ENCODE data around the gene PHF2.

Gene PHF2

DNA sequence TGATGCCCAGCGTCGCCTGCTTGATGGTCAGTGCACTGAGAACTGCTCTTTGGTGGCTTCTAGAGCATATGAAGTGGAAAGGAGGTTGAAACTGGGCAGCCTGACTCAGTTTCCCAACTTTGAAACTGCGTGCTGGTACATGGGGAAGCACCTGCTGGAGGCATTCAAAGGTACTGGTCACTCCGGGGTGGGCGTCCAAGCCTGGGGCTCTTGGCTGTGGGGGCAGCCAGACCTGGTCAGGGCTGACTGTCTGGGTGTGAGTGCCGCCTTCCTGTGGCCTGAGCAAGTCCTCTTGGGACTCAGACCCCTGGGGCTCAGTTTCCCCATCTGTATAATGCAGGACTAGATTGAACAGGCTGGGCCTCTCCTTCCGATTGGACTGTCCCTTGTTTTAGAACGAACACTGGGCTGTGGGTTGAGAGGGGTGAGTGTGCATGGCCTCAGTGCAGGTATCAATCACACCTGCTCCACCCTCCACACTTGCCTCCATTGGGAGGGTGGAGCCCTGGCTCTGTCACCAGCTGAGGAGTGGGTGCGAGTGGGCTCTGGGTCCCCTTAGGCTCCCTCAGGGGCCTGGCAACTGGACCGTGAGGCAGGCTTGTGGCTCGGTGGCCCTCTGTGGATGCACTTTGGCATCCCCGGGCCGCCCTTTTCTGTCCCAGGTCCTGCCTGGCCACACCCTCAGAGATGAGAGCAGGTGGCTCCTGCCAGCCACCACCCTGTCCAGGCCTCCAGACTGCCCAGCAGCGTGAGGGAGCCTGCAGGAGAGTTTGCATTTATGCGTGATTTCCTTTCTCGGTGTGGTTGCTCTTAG, 80.2 kb downstream of the PHF2 start:
- no peaks in the 10 kb centered on the region for H3K27me3 Mint-ChIP-seq
- H3K4me1 Mint-ChIP-seq = no peaks in the 10 kb centered on the region
- ATAC-seq (ENCODE audit: low read depth) (no peak), DNase-seq (ENCODE audit: low spot score in 2 of 2) (no peak)
- H3K36me3 Mint-ChIP-seq = peaks cover 25% of the 10 kb centered on the region
- no peaks in the 10 kb centered on the region for H3K9me3 Mint-ChIP-seq
- no peak overlapping the region for H3K27ac Mint-ChIP-seq
- H3K4me3 Mint-ChIP-seq = no peak overlapping the region

- ATAC-seq (ENCODE audit: low read depth) (no peak), DNase-seq (ENCODE audit: low spot score in 2 of 2) (no peak)
- Mint-ChIP-seq H3K9me3 (no peaks in the 10 kb centered on the region), H3K27ac (no peak overlapping the region), H3K27me3 (no peaks in the 10 kb centered on the region), H3K36me3 (peaks cover 20% of the 10 kb centered on the region), H3K4me3 (no peak overlapping the region), H3K4me1 (no peaks in the 10 kb centered on the region)
Observed at GRCh38 chr9:93657331-93658111, 81.1 kb downstream of the PHF2 start.

- Mint-ChIP-seq H3K4me3 (no peak overlapping the region), H3K27me3 (no peaks in the 10 kb centered on the region), H3K9me3 (no peaks in the 10 kb centered on the region), H3K4me1 (no peaks in the 10 kb centered on the region), H3K36me3 (peaks cover 13% of the 10 kb centered on the region), H3K27ac (no peak overlapping the region)
- DNase-seq (ENCODE audit: low spot score in 2 of 2) (no peak), ATAC-seq (ENCODE audit: low read depth) (no peak)
Observed at GRCh38 chr9:93658184-93658925, 82.0 kb downstream of the PHF2 start.

DNA sequence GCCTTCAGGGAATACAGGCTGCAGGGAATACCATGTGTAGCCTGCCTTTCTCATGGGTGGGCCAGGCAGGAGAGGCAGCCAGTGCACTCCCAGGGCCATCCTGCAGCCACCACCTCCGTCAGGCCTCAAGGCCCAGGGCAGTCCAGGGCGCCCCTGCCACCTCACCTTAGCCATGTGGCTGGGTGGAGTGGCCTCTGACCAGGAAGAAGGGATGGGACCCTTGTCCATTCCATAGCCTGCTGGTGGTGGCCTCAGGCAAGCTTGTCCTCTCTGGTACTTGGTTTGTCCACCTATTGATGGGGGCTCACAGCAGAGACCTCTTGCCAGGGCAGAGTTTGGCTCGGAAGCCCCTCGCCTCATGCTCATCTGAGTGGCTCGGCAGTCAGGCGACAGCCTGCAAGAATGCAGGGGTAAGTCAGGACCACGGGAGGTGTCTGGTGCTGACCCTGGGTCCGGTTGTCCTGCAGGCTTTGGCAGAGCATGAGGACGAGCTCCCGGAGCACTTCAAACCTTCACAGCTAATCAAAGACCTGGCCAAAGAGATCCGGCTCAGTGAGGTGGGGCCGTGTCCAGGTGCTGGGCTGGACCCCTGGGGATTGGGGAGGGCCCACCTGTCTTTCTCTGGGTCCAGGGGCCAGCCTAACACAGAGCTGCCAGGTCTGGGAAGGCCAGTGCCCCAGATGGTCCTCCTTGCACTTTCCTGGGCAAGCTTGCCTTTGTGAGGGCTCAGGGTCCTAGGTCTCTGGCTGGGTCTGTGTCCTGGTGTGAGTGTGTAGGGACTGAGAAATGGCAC, 82.9 kb downstream of the PHF2 start:
- Mint-ChIP-seq H3K27me3 (no peaks in the 10 kb centered on the region), H3K36me3 (peaks cover 11% of the 10 kb centered on the region), H3K4me1 (no peaks in the 10 kb centered on the region), H3K4me3 (no peak overlapping the region), H3K27ac (no peak overlapping the region), H3K9me3 (no peaks in the 10 kb centered on the region)
- ATAC-seq (ENCODE audit: low read depth) (no peak), DNase-seq (ENCODE audit: low spot score in 2 of 2) (no peak)

- no peaks in the 10 kb centered on the region for H3K4me1 Mint-ChIP-seq
- H3K9me3 Mint-ChIP-seq = no peaks in the 10 kb centered on the region
- no peaks in the 10 kb centered on the region for H3K27me3 Mint-ChIP-seq
- peaks cover 11% of the 10 kb centered on the region for H3K36me3 Mint-ChIP-seq
- no peak overlapping the region for H3K4me3 Mint-ChIP-seq
- ATAC-seq (ENCODE audit: low read depth) = no peak
- no peak overlapping the region for H3K27ac Mint-ChIP-seq
- no peak for DNase-seq (ENCODE audit: low spot score in 2 of 2)
Observed at GRCh38 chr9:93659837-93660177, 83.4 kb downstream of the PHF2 start.

DNA sequence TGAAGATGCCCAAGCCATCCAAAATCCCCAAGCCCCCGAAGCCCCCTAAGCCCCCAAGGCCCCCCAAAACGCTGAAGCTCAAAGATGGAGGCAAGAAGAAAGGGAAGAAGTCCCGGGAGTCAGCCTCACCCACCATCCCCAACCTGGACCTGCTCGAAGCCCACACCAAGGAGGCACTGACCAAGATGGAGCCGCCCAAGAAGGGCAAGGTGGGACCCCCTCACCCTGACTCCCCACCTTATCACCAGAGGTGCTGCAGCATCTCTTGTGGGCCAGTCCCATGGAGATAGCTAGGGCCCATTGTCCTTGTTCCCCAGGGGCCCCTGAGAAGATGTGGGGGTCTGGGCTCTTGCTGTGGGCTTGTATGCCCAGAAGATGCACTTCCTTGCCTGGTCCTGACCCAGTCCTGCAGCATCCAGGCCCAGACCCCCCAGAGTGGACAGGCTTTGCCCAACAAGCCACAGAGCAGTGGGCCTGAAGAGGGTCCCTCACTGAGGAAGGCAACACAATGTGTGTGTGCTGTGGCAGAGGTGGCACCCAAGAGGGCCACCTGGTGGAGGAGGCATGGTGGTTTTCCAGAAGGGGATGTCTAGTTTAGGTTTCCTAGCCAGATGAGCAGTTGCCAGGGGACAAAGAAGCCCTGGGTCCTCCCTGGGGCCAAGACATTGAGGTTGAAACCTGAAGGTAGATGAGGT, 84.1 kb downstream of the PHF2 start:
- no peak overlapping the region for H3K4me3 Mint-ChIP-seq
- no peak for DNase-seq (ENCODE audit: low spot score in 2 of 2)
- no peak overlapping the region for H3K27ac Mint-ChIP-seq
- no peaks in the 10 kb centered on the region for H3K4me1 Mint-ChIP-seq
- H3K36me3 Mint-ChIP-seq = peaks cover 9% of the 10 kb centered on the region
- no peaks in the 10 kb centered on the region for H3K9me3 Mint-ChIP-seq
- H3K27me3 Mint-ChIP-seq = no peaks in the 10 kb centered on the region
- ATAC-seq (ENCODE audit: low read depth) = no peak

DNA sequence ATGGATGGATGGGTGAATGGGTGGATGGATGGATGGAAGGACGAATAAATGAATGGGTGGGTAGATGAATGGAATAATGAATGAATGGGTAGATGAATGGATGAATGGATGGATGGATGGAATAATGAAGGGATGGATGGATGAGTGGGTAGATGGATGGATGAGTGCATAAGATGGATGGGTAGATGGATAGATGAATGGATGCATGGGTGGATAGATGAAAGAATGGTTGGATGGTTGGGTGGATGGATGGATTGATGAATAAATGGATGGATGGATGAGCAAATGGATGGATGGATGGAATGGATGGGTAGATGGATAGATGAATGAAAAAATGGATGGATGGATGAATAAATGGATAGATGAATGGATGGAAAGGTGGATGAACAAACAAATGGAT, 85.2 kb downstream of the PHF2 start:
- no peak overlapping the region for H3K4me3 Mint-ChIP-seq
- H3K9me3 Mint-ChIP-seq = no peaks in the 10 kb centered on the region
- no peaks in the 10 kb centered on the region for H3K27me3 Mint-ChIP-seq
- ATAC-seq (ENCODE audit: low read depth) (no peak), DNase-seq (ENCODE audit: low spot score in 2 of 2) (no peak)
- no peak overlapping the region for H3K27ac Mint-ChIP-seq
- no peaks in the 10 kb centered on the region for H3K4me1 Mint-ChIP-seq
- peaks cover 8% of the 10 kb centered on the region for H3K36me3 Mint-ChIP-seq

GRCh38 chr9:93662016-93662638, 85.7 kb downstream of the PHF2 start:
- ATAC-seq (ENCODE audit: low read depth) (no peak), DNase-seq (ENCODE audit: low spot score in 2 of 2) (no peak)
- no peak overlapping the region for H3K27ac Mint-ChIP-seq
- no peaks in the 10 kb centered on the region for H3K9me3 Mint-ChIP-seq
- peaks cover 10% of the 10 kb centered on the region for H3K36me3 Mint-ChIP-seq
- no peaks in the 10 kb centered on the region for H3K27me3 Mint-ChIP-seq
- H3K4me3 Mint-ChIP-seq = no peak overlapping the region
- no peaks in the 10 kb centered on the region for H3K4me1 Mint-ChIP-seq

GRCh38 chr9:93662952-93663572, 86.7 kb downstream of the PHF2 start:
- ATAC-seq (ENCODE audit: low read depth) = no peak
- no peak overlapping the region for H3K27ac Mint-ChIP-seq
- H3K9me3 Mint-ChIP-seq = no peaks in the 10 kb centered on the region
- no peaks in the 10 kb centered on the region for H3K27me3 Mint-ChIP-seq
- no peak for DNase-seq (ENCODE audit: low spot score in 2 of 2)
- H3K36me3 Mint-ChIP-seq = peaks cover 6% of the 10 kb centered on the region
- H3K4me3 Mint-ChIP-seq = no peak overlapping the region
- H3K4me1 Mint-ChIP-seq = no peaks in the 10 kb centered on the region

DNA sequence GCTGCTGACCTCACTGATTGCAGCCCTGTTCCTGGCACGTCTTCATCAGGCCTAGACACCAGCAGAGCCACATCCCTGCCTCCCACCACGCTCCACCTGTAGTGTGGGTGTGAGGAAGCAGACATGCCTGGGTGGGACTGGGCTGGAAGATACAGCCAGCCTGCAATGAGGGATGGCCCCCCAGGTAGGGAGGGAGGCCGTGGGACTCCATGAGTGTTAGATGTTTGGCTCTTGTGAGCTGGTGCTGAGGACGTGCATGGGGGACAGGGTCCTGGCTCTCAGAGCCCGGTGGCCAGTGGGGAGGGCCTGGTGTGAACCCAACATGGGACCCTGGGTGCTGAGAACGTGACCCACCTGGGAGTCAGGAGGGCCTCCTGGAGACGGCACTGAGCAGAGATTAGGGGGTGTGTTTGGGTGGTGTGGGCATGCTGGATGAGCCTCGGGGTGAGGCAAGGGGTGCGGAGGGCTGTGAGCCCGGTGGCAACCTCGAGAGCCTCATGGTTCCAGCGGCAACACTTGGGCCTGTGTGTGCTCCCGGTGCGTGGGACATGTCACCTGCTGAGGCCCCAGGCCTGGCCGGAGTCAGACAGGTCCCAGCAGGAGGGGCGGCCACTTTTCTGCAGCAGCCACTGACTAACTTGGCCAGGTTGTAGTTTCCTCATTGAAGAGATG, 87.6 kb downstream of the PHF2 start:
- no peaks in the 10 kb centered on the region for H3K4me1 Mint-ChIP-seq
- no peaks in the 10 kb centered on the region for H3K27me3 Mint-ChIP-seq
- peaks cover 3% of the 10 kb centered on the region for H3K36me3 Mint-ChIP-seq
- ATAC-seq (ENCODE audit: low read depth) (no peak), DNase-seq (ENCODE audit: low spot score in 2 of 2) (no peak)
- H3K9me3 Mint-ChIP-seq = no peaks in the 10 kb centered on the region
- H3K27ac Mint-ChIP-seq = no peak overlapping the region
- no peak overlapping the region for H3K4me3 Mint-ChIP-seq

DNA sequence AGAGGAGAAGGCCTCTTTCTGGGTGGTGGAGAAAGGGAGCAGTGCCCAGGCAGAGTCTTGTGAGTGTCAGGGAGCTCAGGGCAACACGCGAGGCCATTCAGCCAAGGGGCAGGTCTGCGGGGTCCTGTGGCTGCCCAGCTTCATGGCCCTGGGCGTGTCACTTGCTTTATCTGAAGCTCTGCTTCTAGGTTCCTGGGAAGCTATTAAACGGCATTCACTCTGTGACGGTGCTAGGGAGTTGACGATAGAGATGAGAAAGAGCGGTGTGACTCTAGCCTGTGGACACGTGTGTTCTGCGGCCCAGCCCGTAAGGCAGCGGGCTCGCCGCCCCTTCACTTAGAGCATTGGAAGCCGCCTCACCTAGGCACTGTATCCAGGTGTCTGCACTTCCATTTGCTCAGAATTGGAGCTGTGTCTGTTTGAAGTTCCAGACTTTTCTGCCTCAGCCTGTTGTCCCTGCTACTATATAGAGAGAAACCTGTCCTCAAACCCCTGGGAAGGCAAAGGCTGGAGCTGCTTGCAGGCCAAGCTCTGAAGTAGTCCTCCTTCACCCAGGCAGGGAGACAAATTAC, 88.3 kb downstream of the PHF2 start:
- Mint-ChIP-seq H3K4me3 (no peak overlapping the region), H3K4me1 (no peaks in the 10 kb centered on the region), H3K9me3 (no peaks in the 10 kb centered on the region), H3K27ac (no peak overlapping the region), H3K36me3 (peaks cover 2% of the 10 kb centered on the region), H3K27me3 (no peaks in the 10 kb centered on the region)
- ATAC-seq (ENCODE audit: low read depth) (no peak), DNase-seq (ENCODE audit: low spot score in 2 of 2) (no peak)

GRCh38 chr9:93665128-93665636, 88.8 kb downstream of the PHF2 start:
- Mint-ChIP-seq H3K27me3 (no peaks in the 10 kb centered on the region), H3K4me3 (no peak overlapping the region), H3K36me3 (peaks cover 3% of the 10 kb centered on the region), H3K4me1 (no peaks in the 10 kb centered on the region), H3K9me3 (no peaks in the 10 kb centered on the region), H3K27ac (no peak overlapping the region)
- ATAC-seq (ENCODE audit: low read depth) (no peak), DNase-seq (ENCODE audit: low spot score in 2 of 2) (no peak)
